WI38 (cell line): ENCODE results near the gene PIGT.

Experiments used
- H3K4me3 ChIP-seq: 2 replicates; pipeline ENCODE4 v1.5.1; 2011; ENCODE audit warnings: low read depth, mild to moderate bottlenecking, control low read depth, low read length
- TF ChIP-seq, protein P1 (sequence below): IDR thresholded peaks from 2 replicates; pipeline ENCODE4 v1.5.1; 2012; ENCODE audit warnings: low read depth, mild to moderate bottlenecking, control low read depth, low read length

The PIGT gene

GRCh38 chr20:45452772-45453691 is 37.1 kb downstream of the PIGT start:
- TF ChIP-seq, protein P1, sequence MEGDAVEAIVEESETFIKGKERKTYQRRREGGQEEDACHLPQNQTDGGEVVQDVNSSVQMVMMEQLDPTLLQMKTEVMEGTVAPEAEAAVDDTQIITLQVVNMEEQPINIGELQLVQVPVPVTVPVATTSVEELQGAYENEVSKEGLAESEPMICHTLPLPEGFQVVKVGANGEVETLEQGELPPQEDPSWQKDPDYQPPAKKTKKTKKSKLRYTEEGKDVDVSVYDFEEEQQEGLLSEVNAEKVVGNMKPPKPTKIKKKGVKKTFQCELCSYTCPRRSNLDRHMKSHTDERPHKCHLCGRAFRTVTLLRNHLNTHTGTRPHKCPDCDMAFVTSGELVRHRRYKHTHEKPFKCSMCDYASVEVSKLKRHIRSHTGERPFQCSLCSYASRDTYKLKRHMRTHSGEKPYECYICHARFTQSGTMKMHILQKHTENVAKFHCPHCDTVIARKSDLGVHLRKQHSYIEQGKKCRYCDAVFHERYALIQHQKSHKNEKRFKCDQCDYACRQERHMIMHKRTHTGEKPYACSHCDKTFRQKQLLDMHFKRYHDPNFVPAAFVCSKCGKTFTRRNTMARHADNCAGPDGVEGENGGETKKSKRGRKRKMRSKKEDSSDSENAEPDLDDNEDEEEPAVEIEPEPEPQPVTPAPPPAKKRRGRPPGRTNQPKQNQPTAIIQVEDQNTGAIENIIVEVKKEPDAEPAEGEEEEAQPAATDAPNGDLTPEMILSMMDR, result no peak
- no peak overlapping the region for H3K4me3 ChIP-seq

DNA sequence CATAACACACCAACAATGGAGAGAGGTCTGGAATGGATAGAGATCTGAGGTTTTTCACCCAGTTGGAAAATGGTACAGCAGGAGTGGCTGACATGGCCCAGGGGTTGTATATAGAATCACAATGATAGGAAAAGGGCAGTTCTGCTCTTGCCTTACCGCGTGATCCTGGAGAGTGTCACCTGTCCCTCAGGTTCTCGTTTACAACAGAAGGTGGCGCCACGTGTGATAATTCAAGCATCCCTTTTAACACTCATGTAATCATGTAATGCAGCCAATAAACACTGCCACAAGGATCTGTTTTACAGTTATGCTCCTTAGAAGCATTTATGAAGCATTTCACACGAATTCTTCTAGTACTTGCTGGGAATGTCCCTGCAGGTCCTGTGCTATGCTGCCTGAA is 40.7 kb downstream of the PIGT start:
- H3K4me3 ChIP-seq, result no peak overlapping the region
- TF ChIP-seq, protein P1, result 0 out of 2 replicates have a peak, but pooled peaks have one; percentile 2

DNA sequence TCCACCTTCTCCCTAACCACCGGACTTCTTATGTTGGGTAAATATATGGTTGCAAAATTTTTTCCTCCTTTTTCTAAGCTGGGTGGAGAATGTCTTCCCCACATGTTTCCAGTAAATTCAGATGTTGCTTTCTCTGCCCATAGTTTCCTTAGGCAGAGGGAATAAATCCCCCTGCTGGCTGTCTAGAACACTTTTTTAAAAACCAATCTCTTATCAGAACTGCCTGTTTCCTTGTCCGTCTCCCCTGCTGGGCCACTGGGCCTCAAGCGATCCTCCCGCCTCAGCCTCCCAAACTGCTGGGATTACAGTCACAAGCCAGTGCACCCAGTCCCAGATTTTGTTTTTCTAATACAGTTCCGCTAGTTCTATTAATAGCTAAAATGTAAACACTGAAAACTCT is 43.7 kb downstream of the PIGT start:
- TF ChIP-seq, protein P1, result 0 out of 2 replicates have a peak, but pooled peaks have one; percentile 3
- H3K4me3 ChIP-seq, result no peak overlapping the region

DNA sequence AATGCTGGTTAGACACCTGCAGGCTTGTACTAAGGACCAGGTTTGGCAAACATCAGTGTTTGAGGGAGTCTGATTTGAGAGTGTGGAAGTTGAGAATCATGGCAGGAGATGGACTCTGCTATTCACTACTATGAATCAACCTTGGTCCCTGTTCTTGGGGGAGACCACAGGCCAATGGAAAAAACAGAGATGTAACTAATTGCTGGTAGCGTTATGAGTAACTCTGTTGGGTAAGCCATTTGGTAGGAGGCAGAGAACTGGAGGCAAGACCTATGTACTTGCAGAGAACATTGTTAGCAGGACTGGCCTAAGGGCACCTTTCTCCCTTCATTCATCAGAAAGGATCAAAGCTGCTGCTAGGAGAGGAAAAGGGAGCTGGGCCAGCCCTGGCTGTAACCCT is 45.3 kb downstream of the PIGT start:
- no peak overlapping the region for H3K4me3 ChIP-seq
- TF ChIP-seq, protein P1, result no peak

DNA sequence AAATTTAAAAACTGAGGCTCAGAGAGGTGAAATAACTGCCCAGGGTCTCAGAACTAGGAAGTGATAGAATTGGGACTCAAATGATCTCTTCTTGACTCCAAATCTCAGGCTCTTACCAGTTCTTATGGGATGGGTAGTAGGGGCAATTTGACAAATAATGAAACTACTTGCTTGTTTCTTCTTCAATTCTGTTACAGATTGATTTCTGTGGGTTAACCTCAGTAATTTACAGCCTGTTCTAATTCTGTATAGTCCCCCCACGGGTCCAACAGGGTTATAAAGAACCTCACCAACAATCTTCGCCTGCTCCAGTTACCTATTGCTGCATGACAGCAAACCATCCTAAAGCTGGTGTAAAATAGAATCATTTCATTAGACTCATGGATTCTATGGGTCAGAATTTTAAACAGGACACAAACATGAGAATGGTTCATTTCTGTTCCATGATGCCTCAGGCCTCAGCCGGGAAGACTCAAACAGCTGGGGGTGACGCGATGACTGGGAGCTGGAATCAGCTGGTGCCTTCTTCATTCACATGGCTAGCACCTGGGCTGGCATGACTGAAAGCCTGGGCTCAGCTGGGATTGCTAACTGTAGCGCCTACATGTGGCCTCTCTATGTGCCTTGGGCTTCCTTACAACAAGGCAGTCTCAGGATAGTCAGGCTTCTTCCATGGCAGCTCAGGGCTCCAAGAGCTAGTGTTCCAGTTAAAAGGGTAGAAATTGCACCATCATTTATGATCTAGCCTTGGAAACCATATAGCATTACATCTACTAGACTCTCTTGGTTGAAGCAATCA is 47.0 kb downstream of the PIGT start:
- no peak overlapping the region for H3K4me3 ChIP-seq
- TF ChIP-seq, protein P1, result no peak

- no peak overlapping the region for H3K4me3 ChIP-seq
- TF ChIP-seq, protein P1, result no peak
These were observed 47.8 kb downstream of the PIGT start for GRCh38 chr20:45463709-45464108.
